GM12801 (cell line): ENCODE results near the gene BEND6.

Experiments used
- TF ChIP-seq, protein P1 (sequence below): IDR thresholded peaks from one replicate; pipeline ENCODE4 v1.5.1; 2011; ENCODE audit warnings: control low read depth; ENCODE audit not compliant: insufficient read length; ENCODE audit errors: extremely low read depth

The BEND6 gene

DNA sequence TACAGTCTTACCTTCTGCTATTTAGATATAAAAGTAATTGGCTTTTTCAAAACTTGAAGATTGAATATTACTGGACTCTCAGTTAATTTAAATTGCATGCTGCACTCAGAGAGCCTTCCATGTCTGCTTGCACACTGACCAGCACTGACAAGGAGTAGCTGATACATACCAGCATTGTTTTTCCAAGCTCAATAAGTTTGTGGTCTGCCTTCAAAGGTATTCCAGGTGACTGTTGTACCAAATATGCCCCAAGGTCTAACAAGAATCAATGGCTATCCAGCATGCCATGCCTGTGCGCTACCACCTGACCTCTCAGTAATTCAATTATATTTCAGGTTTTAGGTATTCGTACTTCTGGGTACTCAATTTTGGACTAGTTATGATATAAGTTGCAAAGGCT, 30.0 kb downstream of the BEND6 start:
- TF ChIP-seq, protein P1, sequence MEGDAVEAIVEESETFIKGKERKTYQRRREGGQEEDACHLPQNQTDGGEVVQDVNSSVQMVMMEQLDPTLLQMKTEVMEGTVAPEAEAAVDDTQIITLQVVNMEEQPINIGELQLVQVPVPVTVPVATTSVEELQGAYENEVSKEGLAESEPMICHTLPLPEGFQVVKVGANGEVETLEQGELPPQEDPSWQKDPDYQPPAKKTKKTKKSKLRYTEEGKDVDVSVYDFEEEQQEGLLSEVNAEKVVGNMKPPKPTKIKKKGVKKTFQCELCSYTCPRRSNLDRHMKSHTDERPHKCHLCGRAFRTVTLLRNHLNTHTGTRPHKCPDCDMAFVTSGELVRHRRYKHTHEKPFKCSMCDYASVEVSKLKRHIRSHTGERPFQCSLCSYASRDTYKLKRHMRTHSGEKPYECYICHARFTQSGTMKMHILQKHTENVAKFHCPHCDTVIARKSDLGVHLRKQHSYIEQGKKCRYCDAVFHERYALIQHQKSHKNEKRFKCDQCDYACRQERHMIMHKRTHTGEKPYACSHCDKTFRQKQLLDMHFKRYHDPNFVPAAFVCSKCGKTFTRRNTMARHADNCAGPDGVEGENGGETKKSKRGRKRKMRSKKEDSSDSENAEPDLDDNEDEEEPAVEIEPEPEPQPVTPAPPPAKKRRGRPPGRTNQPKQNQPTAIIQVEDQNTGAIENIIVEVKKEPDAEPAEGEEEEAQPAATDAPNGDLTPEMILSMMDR, result no peak

- TF ChIP-seq, protein P1, result no peak
Observed at GRCh38 chr6:56986611-56987010, 31.7 kb downstream of the BEND6 start.

DNA sequence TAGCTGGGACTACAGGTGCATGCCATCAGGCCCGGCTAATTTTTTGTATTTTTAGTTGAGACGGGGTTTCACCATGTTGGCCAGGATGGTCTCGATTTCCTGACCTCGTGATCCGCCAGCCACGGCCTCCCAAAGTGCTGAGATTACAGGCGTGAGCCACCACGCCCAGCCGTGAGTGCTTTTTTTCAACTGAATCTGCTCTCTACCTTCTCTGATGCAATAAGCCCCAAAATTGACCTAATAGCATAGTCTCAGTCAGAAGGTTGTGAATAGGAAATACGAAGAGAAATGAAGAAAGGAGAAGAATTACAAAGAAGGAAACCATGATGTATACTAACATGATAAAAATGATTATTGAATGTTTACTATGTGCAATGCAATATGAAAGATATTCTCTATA, 33.2 kb downstream of the BEND6 start:
- TF ChIP-seq, protein P1, result no peak

GRCh38 chr6:56992036-56992435, 37.1 kb downstream of the BEND6 start:
- TF ChIP-seq, protein P1, result no peak

DNA sequence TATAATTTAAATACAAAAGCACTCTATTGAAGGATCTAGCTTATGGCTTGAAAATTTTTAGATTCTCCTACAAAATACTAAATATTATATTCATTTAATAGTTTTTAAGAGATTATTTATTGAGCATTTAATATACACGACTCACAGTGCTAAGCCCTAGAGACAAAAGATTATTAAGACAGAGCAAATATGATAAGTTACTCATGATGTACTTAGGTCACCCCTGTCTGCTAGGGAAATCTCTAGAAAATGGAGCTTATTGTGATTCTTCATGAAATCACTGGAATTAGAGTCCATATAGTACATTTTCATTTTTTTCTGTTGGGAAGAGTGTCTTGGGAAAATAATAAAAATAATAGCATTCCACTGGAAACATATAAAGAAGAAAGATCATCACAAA, 37.8 kb downstream of the BEND6 start:
- TF ChIP-seq, protein P1, result no peak

- TF ChIP-seq, protein P1, result no peak
Observed at GRCh38 chr6:56995347-56995902, 40.5 kb downstream of the BEND6 start.

DNA sequence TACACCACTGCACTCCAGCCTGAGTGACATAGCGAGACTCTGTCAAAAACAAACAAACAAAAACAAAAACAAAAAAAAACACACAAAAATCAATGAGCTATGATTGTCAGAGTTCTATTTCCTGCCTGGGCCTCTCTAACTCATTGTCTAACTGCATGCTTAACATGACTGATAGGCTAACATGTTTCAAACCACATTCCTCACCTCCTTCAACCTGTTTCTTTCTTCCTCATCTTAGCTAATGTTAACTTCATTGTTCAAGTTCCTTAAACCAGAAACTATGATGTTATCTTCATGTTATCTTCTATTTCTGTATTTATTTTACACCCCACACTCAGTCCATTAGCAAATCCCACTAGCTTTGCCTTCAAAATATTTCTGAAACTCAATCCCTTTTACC, 41.5 kb downstream of the BEND6 start:
- TF ChIP-seq, protein P1, result no peak
